ENCODE results near the gene EN2. TPM values are rescaled to one million over a fixed set of nuclear protein-coding genes. Genes with fewer than 3 reads are reported as not detected.
A peak's percentile ranks its signal among the peaks of the same experiment; 100 is the strongest.
"Not testable (repeated sequence)": the region's sequence is repeated elsewhere in the genome, so short reads cannot be mapped to it uniquely, and the experiment has no call there.

EN2 gene
- total and polyA plus RNA-seq, 8 donors, result not detected

DNA sequence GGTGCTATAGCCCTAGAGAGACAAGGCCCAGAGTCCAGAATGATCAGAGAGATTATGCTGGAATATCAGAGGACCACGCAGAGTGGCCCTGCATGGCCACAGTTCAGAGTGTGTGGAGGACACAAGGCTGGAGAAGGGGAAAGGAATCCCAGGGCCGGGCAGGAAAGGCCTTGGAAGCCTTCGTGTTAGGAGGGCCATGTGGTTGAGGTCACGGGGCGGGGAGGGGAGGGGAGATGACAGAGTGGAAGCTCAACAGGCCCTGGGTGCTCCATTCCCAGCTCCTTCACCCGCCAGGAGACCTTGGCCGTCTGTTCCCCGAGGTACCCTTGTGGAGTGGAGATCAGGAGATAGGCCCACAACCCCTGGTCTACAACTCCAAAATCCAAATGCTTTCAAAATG, 13.2 kb upstream of the EN2 start:
- DNase-seq (peak in 1 of 6 donors; percentile 30), FAIRE-seq (no peak), ATAC-seq (no peak)
- Histone ChIP-seq H3K4me3 (no peak overlapping the region), H3K27me3 (peaks cover 0 to 21% (median 5%) of the 10 kb centered on the region in 4 donors), H3K9me3 (no peaks in the 10 kb centered on the region), H3K36me3 (no peaks in the 10 kb centered on the region), H3K4me1 (peaks cover 0 to 4% (median 0%) of the 10 kb centered on the region in 3 donors), H3K27ac (no peak overlapping the region)
- TF ChIP-seq, protein P1, sequence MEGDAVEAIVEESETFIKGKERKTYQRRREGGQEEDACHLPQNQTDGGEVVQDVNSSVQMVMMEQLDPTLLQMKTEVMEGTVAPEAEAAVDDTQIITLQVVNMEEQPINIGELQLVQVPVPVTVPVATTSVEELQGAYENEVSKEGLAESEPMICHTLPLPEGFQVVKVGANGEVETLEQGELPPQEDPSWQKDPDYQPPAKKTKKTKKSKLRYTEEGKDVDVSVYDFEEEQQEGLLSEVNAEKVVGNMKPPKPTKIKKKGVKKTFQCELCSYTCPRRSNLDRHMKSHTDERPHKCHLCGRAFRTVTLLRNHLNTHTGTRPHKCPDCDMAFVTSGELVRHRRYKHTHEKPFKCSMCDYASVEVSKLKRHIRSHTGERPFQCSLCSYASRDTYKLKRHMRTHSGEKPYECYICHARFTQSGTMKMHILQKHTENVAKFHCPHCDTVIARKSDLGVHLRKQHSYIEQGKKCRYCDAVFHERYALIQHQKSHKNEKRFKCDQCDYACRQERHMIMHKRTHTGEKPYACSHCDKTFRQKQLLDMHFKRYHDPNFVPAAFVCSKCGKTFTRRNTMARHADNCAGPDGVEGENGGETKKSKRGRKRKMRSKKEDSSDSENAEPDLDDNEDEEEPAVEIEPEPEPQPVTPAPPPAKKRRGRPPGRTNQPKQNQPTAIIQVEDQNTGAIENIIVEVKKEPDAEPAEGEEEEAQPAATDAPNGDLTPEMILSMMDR (IDR thresholded peaks at IDR 0.05), result no peak
- 86 to 90% methylated on average over 8 of the region's 8 CpGs for WGBS, 2 donors
- intact Hi-C loops (cut with DNase I), result no loop called here

DNA sequence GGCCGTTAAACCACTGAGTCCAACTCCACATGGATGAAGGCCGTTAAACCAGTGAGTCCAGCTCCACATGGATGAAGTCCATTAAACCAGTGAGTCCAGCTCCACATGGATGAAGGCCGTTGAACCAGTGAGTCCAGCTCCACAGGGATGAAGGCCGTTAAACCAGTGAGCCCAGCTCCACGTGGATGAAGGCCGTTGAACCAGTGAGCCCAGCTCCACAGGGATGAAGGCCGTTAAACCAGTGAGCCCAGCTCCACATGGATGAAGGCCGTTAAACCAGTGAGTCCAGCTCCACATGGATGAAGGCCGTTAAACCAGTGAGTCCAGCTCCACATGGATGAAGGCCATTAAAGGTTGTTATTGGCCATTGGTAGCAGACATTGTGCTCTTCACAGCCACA, 12.3 kb upstream of the EN2 start:
- H3K4me3 ChIP-seq; H3K4me1 ChIP-seq; H3K27ac ChIP-seq; H3K9me3 ChIP-seq; H3K36me3 ChIP-seq; FAIRE-seq; ATAC-seq; intact Hi-C loops (cut with DNase I): not testable (repeated sequence)
- 76 to 77% methylated on average over 9 of the region's 9 CpGs for WGBS, 2 donors
- H3K27me3 ChIP-seq, result peaks cover 0 to 29% (median 11%) of the 10 kb centered on the region in 4 donors
- peak in 2 of 6 donors; percentile 8 to 9 for DNase-seq

DNA sequence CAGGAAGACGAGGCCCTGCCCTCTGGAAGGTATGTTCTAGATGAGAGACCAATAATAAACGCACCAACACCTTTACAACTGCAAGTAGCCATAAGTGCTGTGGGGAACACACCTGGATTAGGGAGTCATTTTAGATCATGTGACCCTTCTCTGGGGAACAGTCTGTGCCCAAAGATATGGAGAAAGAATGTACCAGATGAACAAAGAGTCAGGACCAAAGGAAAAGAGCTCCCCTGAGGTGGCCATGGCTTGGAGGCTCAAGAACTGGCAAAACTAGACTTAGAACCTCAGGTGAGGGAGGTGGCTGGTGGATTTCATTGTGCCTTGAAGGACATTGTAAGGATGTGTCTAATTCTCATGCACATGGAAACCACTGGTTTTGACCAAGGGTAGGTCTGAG, 10.3 kb upstream of the EN2 start:
- FAIRE-seq (no peak), ATAC-seq (no peak), DNase-seq (peak in 2 of 6 donors; percentile 1 to 5)
- TF ChIP-seq, protein P1 (IDR thresholded peaks at IDR 0.05), result no peak
- intact Hi-C loops (cut with DNase I), result no loop called here
- no peak overlapping the region for H3K4me3 ChIP-seq
- H3K27ac ChIP-seq, result no peak overlapping the region
- WGBS, 2 donors, result 60 to 70% methylated on average over 2 of the region's 2 CpGs
- H3K9me3 ChIP-seq, result no peaks in the 10 kb centered on the region
- peaks cover 0 to 4% (median 0%) of the 10 kb centered on the region in 3 donors for H3K4me1 ChIP-seq
- no peaks in the 10 kb centered on the region for H3K36me3 ChIP-seq
- peaks cover 0 to 48% (median 12%) of the 10 kb centered on the region in 4 donors for H3K27me3 ChIP-seq

DNA sequence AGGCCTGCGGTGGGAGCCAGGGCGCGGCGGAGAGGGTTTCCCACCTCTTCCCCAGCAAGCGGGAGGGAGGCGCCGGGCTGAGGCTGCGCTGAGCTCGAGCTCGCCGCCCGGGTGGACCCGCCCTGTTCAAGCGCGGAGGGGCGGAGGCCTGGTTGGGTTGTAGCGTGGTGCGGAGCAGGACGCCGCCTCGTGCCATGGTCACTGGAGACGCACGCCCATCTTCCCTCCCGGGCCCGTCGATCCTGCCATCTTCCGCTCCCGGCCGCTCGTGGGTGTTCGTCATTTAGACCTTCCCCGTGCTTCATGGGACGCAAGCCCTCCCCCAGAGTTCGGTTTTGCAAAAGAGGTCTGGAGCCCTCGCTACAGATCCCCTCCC, 9.3 kb upstream of the EN2 start:
- peaks cover 0 to 58% (median 13%) of the 10 kb centered on the region in 4 donors for H3K27me3 ChIP-seq
- WGBS, 2 donors, result 3 to 4% methylated on average over 31 to 35 of the region's 35 CpGs
- H3K4me3 ChIP-seq, result no peak overlapping the region
- H3K4me1 ChIP-seq, result peaks cover 0 to 4% (median 0%) of the 10 kb centered on the region in 3 donors
- FAIRE-seq, result no peak
- H3K9me3 ChIP-seq, result no peaks in the 10 kb centered on the region
- DNase-seq, result peak in 2 of 6 donors; percentile 60 to 65
- H3K27ac ChIP-seq, result no peak overlapping the region
- TF ChIP-seq, protein P1 (IDR thresholded peaks at IDR 0.05), result no peak
- ATAC-seq, result peak in 3 of 4 donors; percentile 25 to 67 (median 30)
- no peaks in the 10 kb centered on the region for H3K36me3 ChIP-seq
- intact Hi-C loops (cut with DNase I), result no loop called here

DNA sequence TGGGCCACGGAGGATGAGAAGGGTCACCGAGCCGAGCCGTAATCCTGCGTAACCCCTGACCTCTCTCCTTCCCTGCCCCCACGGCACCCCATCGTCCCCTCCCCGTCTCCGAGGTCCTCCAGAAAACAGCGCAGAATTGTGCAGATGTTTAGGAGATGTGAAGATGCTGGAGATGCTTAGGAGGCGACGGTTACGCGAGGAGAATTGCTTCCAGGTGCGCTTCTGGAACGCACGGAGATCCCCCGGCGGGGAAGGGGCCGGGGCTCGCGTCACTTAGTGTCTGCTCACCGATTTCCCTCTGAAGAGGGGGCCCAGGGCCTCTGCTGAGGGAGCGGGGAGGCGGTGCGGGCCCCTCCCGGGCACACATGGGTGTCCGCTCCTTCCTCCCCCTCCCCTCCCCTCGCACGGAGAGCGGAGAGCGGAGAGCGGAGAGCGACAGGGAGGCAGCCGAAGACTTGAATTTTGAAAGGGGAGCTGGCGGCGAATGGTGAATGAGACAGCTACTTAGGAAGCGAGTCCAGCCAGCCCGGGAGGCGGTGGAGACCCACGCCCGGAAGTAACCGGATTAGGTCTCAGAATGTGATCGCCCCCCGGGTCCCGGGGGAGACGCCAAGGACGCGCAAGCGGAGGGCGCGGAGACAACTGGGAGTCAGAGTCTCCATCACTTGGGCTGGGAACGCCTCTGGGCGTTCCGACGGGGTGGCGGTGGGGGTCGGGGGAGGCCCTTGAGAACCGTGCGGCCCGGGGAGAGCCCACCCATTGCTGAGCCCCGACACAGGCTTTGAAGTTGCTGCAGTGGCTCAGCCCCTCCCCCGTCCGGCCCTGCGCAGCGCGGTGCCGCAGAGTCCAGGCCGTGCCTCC, 8.7 kb upstream of the EN2 start:
- 2 to 5% methylated on average over 62 to 69 of the region's 69 CpGs for WGBS, 2 donors
- Histone ChIP-seq H3K36me3 (no peaks in the 10 kb centered on the region), H3K4me3 (no peak overlapping the region), H3K27me3 (peaks cover 0 to 63% (median 14%) of the 10 kb centered on the region in 4 donors), H3K4me1 (peaks cover 0 to 5% (median 0%) of the 10 kb centered on the region in 3 donors), H3K9me3 (no peaks in the 10 kb centered on the region), H3K27ac (no peak overlapping the region)
- TF ChIP-seq, protein P1 (IDR thresholded peaks at IDR 0.05), result no peak
- ATAC-seq, result peak in 1 of 4 donors; percentile 20
- intact Hi-C loops (cut with DNase I), result no loop called here
- DNase-seq, result peak in 2 of 6 donors; percentile 52 to 66
- FAIRE-seq, result no peak
